Epithelial cell of prostate (primary cell): ENCODE results near the gene KLK2.
"Not testable (repeated sequence)": the region's sequence is repeated elsewhere in the genome, so short reads cannot be mapped to it uniquely, and the experiment has no call there.

Source experiments
- DNase-seq: peaks from one replicate; pipeline ENCODE4 v3.0.0-alpha.2; 2011; ENCODE audit warnings: low read depth, low spot score
- H3K27ac ChIP-seq: fragments of 450-650 bp; 2 replicates; pipeline ENCODE4 v1.5.1; 2017; ENCODE audit warnings: mild to moderate bottlenecking

The KLK2 gene

GRCh38 chr19:50890422-50891252 lies 17.4 kb downstream of the KLK2 start:
- H3K27ac ChIP-seq: no peak overlapping the region
- peak; percentile 46 for DNase-seq

DNA sequence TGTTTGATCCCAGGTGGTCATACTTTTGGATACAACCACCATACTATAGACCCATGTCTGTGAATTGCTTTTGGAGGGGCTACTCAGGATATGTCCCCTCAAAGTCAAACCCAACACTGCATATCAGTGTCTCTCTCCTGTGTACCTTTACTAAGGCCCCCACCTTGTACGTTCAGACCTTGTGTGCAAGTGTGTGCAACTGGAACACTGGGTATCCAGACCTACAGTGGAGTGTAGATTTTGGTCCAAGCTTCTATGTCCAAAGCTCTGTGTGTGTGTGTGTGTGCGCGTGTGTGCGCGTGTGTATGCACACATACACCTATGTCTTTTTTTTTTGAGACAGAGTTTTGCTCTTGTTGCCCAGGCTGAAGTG lies 18.0 kb downstream of the KLK2 start:
- no peak for DNase-seq
- no peak overlapping the region for H3K27ac ChIP-seq

DNA sequence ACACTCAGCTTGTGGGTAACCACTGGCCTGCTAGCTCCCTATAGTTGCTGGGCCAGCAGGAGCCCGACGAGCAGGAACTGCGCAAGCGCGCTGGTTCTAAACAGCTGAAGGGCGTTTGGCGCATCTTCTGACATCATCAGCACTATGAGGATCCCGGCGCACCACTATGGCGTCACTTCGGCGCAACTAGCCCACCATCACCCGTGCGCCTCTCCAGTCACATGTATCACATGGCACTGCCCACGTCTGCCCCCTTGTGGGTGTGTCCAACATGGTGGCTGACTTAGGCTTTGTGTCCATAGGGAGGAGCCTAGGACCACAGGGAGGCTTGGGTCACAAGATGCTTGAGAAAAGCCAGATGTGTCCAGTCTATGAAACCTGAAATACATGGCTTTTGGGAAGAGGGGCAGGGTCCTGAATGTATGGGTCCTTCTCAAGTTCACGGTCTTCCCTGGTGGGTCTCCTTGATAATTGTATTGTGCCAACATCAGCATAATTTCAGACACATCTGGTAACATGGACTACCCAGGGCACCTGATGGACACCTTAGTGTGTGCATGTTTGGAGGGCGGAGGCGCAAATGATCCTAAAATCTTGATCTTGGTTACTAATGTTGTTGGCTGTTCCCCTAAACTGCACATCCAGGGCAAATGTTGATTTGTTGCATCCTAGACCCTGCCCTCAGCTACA lies 20.0 kb downstream of the KLK2 start:
- DNase-seq: no peak
- H3K27ac ChIP-seq: no peak overlapping the region

- no peak overlapping the region for H3K27ac ChIP-seq
- no peak for DNase-seq
Observed at GRCh38 chr19:50894478-50895356, 21.5 kb downstream of the KLK2 start.

DNA sequence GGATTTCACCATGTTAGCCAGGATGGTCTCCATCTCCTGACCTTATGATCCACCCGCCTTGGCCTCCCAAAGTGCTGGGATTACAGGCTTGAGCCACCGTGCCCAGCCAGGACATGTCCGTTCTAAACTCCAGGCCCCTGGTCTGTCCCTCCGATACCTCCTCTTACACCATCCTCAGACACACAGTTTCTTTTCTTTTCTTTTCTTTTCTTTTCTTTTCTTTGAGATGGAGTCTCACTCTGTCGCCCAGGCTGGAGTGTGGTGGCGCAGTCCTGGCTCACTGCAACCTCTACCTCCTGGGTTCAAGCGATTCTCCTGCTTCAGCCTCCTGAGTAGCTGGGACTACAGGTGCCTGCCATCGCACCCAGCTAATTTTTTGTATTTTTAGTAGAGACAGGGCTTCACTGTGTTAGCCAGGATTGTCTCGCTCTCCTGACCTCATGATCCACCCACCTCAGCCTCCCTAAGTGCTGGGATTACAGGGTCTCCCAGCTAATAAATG lies 22.9 kb downstream of the KLK2 start:
- not testable (repeated sequence) for DNase-seq
- H3K27ac ChIP-seq: peak overlapping the region; percentile 63

- peak; percentile 99 for DNase-seq
- peak overlapping the region; percentile 63 for H3K27ac ChIP-seq
Observed at GRCh38 chr19:50896591-50897190, 23.5 kb downstream of the KLK2 start.

GRCh38 chr19:50897191-50897607 lies 24.0 kb downstream of the KLK2 start:
- peak overlapping the region; percentile 63 for H3K27ac ChIP-seq
- no peak for DNase-seq

DNA sequence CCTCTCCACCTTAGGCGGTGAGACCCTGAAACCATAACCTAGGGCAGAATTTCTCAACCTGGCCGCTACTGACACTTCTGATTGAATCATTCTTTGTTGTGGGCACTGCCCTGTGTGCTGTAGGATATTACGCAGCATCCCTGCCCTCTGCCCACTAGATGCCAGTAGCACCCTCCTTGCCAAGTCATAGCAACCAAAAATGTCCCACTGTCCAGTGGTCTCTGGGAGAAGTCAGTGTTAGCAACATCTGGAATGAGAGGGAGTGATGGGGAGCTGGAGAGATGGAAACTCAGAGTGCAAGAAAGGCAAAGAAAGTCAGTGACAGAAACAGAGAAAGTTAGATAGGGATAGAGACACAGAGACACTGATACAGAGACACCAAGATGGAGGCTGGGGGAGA lies 24.4 kb downstream of the KLK2 start:
- H3K27ac ChIP-seq: peak overlapping the region; percentile 63
- DNase-seq: no peak

- H3K27ac ChIP-seq: no peak overlapping the region
Observed at GRCh38 chr19:50898018-50898417, 24.8 kb downstream of the KLK2 start.

GRCh38 chr19:50899569-50899968 lies 26.3 kb downstream of the KLK2 start:
- no peak overlapping the region for H3K27ac ChIP-seq
- DNase-seq: no peak

More at GRCh38 chr19:50898018-50898417, 24.8 kb downstream of the KLK2 start:
- no peak for DNase-seq

- no peak for DNase-seq
- no peak overlapping the region for H3K27ac ChIP-seq
Observed at GRCh38 chr19:50902640-50903039, 29.4 kb downstream of the KLK2 start.

DNA sequence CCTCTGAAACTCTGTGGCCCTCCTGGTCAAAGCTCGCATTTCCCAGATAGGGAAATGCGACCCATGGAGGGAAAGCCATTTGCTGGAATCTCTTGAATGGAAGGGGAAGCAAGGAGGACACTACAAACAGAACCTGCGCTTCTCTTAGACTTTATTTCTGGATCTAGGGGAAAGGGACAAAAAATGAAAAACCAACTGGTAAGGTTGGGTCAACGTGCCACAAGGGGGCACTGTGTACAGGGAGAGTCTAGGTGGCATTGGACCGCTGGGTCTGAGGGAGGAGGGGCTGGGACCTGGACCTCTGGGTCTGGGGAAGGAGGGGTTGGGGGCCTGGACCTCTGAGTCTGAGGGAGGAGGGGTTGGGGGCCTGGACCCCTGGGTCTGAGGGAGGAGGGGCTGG lies 33.0 kb downstream of the KLK2 start:
- DNase-seq: no peak
- H3K27ac ChIP-seq: no peak overlapping the region

DNA sequence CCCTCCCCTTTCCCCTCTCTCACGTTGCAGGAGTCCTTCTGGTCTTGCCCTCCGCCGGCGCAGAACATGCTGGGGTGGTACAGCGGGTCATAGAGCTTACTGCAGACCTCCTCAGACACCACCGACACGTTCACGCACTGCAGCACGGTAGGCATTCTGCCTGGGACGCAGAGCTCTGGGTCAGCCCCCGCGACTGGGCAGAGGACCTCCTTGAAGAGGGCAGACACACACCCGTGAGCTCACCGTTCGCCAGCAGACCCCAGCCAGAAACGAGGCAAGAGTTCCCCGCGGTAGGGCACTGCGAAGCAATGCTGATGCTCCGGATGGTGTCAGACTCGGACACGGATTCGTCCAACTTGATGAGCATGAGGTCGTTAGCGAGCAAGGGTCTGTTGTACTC lies 35.1 kb downstream of the KLK2 start:
- DNase-seq: no peak
- H3K27ac ChIP-seq: no peak overlapping the region

DNA sequence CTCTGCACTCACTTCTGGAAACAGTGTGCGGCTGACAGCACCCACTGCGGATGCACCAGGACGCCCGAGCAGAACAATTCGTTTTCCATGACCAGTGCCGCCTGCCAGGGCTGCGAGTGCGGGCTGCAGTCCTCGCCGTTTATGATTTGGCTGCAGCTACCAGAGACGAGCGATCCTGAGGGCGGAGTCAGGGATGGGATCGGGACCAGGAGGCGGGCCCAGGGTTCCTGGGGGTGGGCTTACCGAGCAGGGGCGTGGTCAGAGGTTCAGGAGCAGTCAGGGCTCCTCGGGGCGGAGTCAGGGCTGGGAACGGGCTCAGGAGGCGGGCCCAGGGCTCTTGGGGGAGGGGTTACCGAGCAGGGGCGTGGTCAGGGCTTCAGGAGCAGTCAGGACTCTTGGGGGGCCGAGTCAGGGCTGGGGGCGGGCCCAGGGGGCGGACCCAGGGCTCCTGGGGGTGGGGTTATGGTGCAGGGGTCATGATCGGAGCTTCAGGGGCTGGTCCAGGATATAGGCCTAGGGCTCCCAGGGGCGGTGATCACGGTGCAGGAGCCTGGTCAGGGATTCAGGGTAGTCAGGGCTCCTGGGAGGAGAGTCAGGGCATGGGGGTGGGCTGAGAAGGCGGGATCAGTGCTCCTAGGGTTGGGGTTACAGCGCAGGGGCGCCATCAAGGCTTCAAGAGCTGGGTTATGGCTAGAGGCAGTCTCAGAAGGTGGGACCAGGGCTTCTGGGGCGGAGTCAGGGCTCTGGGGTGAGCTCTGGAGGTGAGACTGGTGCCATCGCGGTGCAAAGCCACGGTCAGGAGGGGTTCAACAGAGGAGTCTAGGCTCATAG lies 36.2 kb downstream of the KLK2 start:
- DNase-seq: no peak
- H3K27ac ChIP-seq: no peak overlapping the region

DNA sequence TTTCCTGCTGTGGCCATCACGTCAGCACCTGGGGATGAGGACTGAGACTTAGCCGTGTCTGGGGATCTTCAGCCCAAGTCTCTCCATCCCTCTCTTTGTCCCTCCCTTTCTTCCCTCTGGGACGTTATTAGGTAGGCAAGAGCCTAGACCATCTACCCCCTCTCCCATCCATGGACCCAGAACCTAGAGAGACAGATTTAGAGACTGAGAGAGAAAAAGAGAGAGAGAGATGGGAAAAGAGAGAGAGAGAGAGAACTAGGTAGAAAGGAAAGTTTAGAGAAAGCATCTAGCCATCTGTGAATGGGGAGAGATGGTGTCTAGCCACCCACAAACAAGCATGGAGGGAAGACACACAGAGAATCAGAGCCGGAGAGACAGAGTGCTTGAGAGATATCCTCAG lies 37.5 kb downstream of the KLK2 start:
- DNase-seq: no peak

DNA sequence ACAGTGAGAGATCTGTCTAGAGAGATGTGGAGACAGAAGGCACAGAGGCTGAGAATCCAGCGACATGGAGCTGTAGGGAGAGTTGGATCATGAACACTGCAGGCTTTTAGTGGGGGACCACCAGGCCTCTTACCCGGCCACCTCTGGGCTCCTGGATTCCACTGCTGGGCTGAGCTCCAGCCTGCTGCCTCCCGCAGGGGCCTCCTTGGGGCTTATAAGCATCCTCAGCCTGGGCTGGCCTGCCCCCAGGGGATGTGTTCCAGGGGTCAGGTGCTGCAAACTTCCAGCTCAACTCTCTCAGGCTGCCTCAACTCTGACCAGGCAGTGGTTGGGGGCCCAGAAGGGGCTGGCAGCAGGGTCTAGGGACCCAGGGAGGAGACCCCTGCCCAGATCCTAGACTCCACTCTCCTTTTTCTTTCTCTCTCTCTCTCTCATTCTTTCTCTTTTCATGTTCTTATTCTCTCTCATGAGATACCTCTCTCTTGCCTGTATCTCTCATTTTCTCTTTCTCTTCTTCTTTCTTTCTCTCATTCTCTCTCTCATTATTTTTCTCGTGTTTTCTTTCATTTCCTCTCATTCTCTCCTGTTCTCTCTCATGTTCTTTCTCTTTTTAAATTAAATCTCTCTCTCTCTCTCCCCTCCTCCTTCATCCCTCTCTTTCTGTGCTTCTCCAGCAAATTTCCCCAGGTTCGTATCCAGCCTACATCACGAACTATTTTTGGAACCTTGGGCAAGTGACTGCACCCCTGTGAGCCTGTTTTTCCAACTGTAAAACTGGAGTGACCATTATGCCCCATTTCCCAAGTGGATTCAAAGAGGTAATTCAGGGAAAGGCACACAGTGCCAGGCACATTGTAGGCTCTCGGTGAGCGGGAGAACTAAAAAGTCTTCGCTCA lies 38.2 kb downstream of the KLK2 start, which contains the start of gene KLK4:
KLK4 (minus strand) TSS at position 190 of the 896 bp plus-strand sequence. CDS start 657 bp downstream, outside the sequence.
- H3K27ac ChIP-seq: no peak within 1 kb of the TSS
- DNase-seq: no peak

More for the DNA sequence above, 37.5 kb downstream of the KLK2 start:
- no peak overlapping the region for H3K27ac ChIP-seq

- DNase-seq: no peak
- no peak overlapping the region for H3K27ac ChIP-seq
Observed at GRCh38 chr19:50912102-50912599, 38.9 kb downstream of the KLK2 start.
